ENCODE results near the gene ALG5. TPM values are rescaled to one million over a fixed set of nuclear protein-coding genes. Genes with fewer than 3 reads are reported as not detected.

The ALG5 gene
- total RNA-seq, 1 experiment from 2014 or later = 27.0 TPM

DNA sequence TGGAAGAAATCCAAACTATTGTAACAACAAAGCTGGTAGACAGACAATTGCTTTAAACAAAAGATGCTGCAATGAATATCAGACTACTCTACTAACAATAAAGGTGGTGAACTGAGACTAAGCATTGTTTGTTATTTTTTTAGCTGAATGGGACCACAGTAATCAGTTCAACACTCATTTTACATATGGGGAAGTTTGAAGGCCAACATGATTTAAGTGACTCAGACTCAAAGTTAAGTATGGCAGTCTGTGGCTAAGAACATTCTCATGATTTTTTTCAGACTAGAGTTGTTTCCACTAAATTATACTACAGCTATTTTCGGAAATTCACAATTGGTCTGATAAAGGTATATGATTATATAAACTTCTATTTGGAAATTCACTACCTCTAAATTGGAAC, 11.9 kb upstream of the ALG5 start:
- Histone ChIP-seq H3K4me2 (ENCODE audit: insufficient read depth, insufficient read length, low read length) (no peak overlapping the region), H2BK20ac (ENCODE audit: low read depth, low read length, poor library complexity, severe bottlenecking) (no peak overlapping the region), H4K8ac (replicated peaks; ENCODE audit: insufficient read length, low read depth, low read length) (no peak overlapping the region), H3K23me2 (ENCODE audit: insufficient read length, low read depth, low read length, poor library complexity, severe bottlenecking) (no peaks in the 10 kb centered on the region), H3K56ac (ENCODE audit: insufficient read length, low read depth, low read length) (no peak overlapping the region), H4K20me1 (ENCODE audit: control insufficient read depth, insufficient read depth, insufficient read length) (no peaks in the 10 kb centered on the region), H3K79me1 (ENCODE audit: insufficient read depth, low read depth, low read length, poor library complexity, severe bottlenecking) (no peaks in the 10 kb centered on the region), H3K79me2 (ENCODE audit: insufficient read depth, low read length) (no peaks in the 10 kb centered on the region), H3K4ac (ENCODE audit: low read depth, low read length) (no peak overlapping the region), H2BK5ac (ENCODE audit: insufficient read length, low read length) (no peak overlapping the region), H3T11ph (ENCODE audit: low read length) (no peak overlapping the region), H3K23ac (ENCODE audit: insufficient read length, low read depth, low read length) (no peak overlapping the region), H3K9ac (ENCODE audit: extremely low read depth, insufficient read length, low read length) (no peak overlapping the region), H2BK120ac (ENCODE audit: low read depth, low read length, poor library complexity, severe bottlenecking) (no peak overlapping the region), H3K18ac (ENCODE audit: insufficient read length, low read depth, low read length) (no peak overlapping the region), H2AK5ac (ENCODE audit: insufficient read length, low read length) (no peak overlapping the region), H4K91ac (ENCODE audit: insufficient read length, low read depth, low read length) (no peak overlapping the region), H3K27ac (ENCODE audit: insufficient read length, low read depth, low read length) (no peak overlapping the region), H3K27me3 (ENCODE audit: insufficient read depth, low read length) (no peaks in the 10 kb centered on the region), H2AFZ (ENCODE audit: low read length) (no peak overlapping the region), H3K9me3 (ENCODE audit: control insufficient read depth, low read depth, low read length) (no peaks in the 10 kb centered on the region), H3K14ac (ENCODE audit: insufficient read depth, low read length) (no peak overlapping the region), H3K4me1 (ENCODE audit: insufficient read depth, low read length) (no peaks in the 10 kb centered on the region; the same call in 1 of the 2 replicates), H4K5ac (ENCODE audit: insufficient read length, low read depth, low read length) (no peak overlapping the region), H2BK12ac (ENCODE audit: insufficient read length, low read depth, low read length) (no peak overlapping the region), H2BK15ac (ENCODE audit: low read depth, low read length) (no peak overlapping the region)
- H3K36me3 Mint-ChIP-seq (ENCODE audit: insufficient read depth in 1 of 3, low read depth in 3 of 3) = peaks cover 30 to 70% (median 59%) of the 10 kb centered on the region in 3 experiments; a peak in 6 of 7 replicates
- no peaks in the 10 kb centered on the region for H3K9me3 Mint-ChIP-seq
- H3K27me3 Mint-ChIP-seq (ENCODE audit: low read depth) = no peaks in the 10 kb centered on the region
- DNase-seq = no peak
- WGBS (ENCODE audit: extremely low coverage, insufficient read length, low lambda C conversion rate) = no CpG with 5 or more reads among the region's 1 CpG
- H3K4me3 Mint-ChIP-seq = no peak overlapping the region
- TF ChIP-seq, protein P1, sequence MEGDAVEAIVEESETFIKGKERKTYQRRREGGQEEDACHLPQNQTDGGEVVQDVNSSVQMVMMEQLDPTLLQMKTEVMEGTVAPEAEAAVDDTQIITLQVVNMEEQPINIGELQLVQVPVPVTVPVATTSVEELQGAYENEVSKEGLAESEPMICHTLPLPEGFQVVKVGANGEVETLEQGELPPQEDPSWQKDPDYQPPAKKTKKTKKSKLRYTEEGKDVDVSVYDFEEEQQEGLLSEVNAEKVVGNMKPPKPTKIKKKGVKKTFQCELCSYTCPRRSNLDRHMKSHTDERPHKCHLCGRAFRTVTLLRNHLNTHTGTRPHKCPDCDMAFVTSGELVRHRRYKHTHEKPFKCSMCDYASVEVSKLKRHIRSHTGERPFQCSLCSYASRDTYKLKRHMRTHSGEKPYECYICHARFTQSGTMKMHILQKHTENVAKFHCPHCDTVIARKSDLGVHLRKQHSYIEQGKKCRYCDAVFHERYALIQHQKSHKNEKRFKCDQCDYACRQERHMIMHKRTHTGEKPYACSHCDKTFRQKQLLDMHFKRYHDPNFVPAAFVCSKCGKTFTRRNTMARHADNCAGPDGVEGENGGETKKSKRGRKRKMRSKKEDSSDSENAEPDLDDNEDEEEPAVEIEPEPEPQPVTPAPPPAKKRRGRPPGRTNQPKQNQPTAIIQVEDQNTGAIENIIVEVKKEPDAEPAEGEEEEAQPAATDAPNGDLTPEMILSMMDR (conservative IDR thresholded peaks at IDR 0.05) = no peak
- H3K4me1 Mint-ChIP-seq = peaks cover 6% of the 10 kb centered on the region in 2 experiments
- H3K27ac Mint-ChIP-seq = no peak overlapping the region
